ENCODE measurements around the gene IGFN1. TPM values are rescaled to one million over a fixed set of nuclear protein-coding genes. Genes with fewer than 3 reads are reported as not detected.

IGFN1 gene
- total and polyA plus RNA-seq, 2 of the 8 experiments (the other 6 are each of a cell fraction or from before 2014, with no cell fraction given): not detected

DNA sequence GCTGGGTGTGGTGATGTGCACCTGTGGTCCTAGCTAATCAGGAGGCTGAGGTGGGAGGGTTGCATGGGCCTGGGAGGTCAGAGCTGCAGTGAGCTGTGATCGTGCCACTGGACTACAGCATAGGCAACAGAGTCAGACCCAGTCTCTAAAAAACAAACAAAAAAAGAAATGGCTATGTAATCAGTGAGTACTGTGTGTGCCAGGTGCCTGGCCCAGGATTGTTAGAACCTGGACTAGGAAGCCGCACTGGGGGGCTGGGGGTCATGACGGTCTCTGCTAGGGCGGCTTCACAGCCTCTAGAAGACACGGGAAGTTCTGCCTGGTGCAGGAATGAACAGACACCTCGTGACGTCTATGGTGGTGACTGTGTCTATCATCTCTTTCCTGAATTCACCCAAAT is 44.8 kb upstream of the IGFN1 start:
- no peak overlapping the region for H3K4me2 ChIP-seq (ENCODE audit: insufficient read depth in 1 of 2, low read depth in 2 of 2, low read length in 2 of 2)
- no peak overlapping the region for H3K9ac ChIP-seq (replicated peaks in 1 of 4; ENCODE audit: extremely low read depth in 1 of 4, low read depth in 3 of 4, low read length in 3 of 4)
- H3K56ac ChIP-seq (replicated peaks; ENCODE audit: insufficient read length, low read depth, low read length): no peak overlapping the region
- CTCF ChIA-PET (ENCODE audit: partially characterized antibody): interaction anchor here (1.0 to 3.4 kb wide), 6 partner anchors 12 to 167 kb away, joined by 3 to 14 read pairs (median 4); no protein-coding TSS in a partner anchor
- H3K27me3 ChIP-seq (replicated peaks in 1 of 4; ENCODE audit: control insufficient read depth in 3 of 4, extremely low read depth in 1 of 4, insufficient read depth in 3 of 4, low read length in 3 of 4): no peaks in the 10 kb centered on the region
- no peak overlapping the region for H4K91ac ChIP-seq (replicated peaks; ENCODE audit: insufficient read length, low read length)
- peaks cover 59 to 87% (median 85%) of the 10 kb centered on the region in 4 experiments for H3K36me3 ChIP-seq (ENCODE audit: control insufficient read depth in 2 of 4, insufficient read depth in 4 of 4, low read length in 3 of 4)
- peaks cover 12 to 18% of the 10 kb centered on the region in 2 experiments for H4K20me1 ChIP-seq (replicated peaks in 1 of 2; ENCODE audit: control insufficient read depth in 1 of 2, insufficient read depth in 2 of 2, low read length in 2 of 2)
- no peak overlapping the region for H2BK12ac ChIP-seq (ENCODE audit: low read depth, low read length)
- POLR2A ChIA-PET (ENCODE audit: partially characterized antibody): interaction anchor here (1.2 to 2.1 kb wide), 3 partner anchors 9 to 23 kb away, joined by 4 to 5 read pairs (median 4); no protein-coding TSS in a partner anchor
- DNase-seq (ENCODE audit: low read depth in 1 of 2, low spot score in 2 of 2): no peak
- H2AK5ac ChIP-seq (ENCODE audit: low read depth, low read length): no peak overlapping the region
- no peak overlapping the region for H3K27ac ChIP-seq (ENCODE audit: low read depth, low read length)
- H3K18ac ChIP-seq (ENCODE audit: extremely low read depth, low read length): no peak overlapping the region
- no peaks in the 10 kb centered on the region for H3K9me3 ChIP-seq (ENCODE audit: insufficient read depth in 2 of 2, low read depth in 1 of 2, low read length in 1 of 2)
- no peak overlapping the region for H2AFZ ChIP-seq (ENCODE audit: low read length)
- H3K4me1 ChIP-seq (replicated peaks in 1 of 4; ENCODE audit: control insufficient read depth in 3 of 4, insufficient read depth in 4 of 4, low read length in 3 of 4): no peaks in the 10 kb centered on the region
- H3K4me3 ChIP-seq (ENCODE audit: extremely low read depth in 1 of 4, insufficient read depth in 2 of 4, low read depth in 3 of 4, low read length in 4 of 4): no peak overlapping the region
- no peaks in the 10 kb centered on the region for H3K23me2 ChIP-seq (ENCODE audit: low read depth, low read length)
- H3K14ac ChIP-seq (ENCODE audit: insufficient read length): no peak overlapping the region
- no peak overlapping the region for H4K5ac ChIP-seq (ENCODE audit: insufficient read length, low read depth, low read length)
- 93% methylated on average over 7 of the region's 7 CpGs; no CpG with 5 or more reads in 1 of the 2 experiments for WGBS, 2 experiments (ENCODE audit: extremely low coverage in 1 of 2, insufficient coverage in 1 of 2, insufficient read length in 1 of 2, insufficient replicate concordance in 2 of 2, low coverage in 1 of 2, low lambda C conversion rate in 2 of 2, missing lambda C conversion rate in 1 of 2)
- no peak for FAIRE-seq
- H3K4ac ChIP-seq (replicated peaks; ENCODE audit: insufficient read length, low read depth, low read length): no peak overlapping the region
- no peaks in the 10 kb centered on the region for H3K79me2 ChIP-seq (ENCODE audit: control insufficient read depth in 1 of 2, insufficient read depth in 2 of 2, low read length in 2 of 2)
- H2BK5ac ChIP-seq (ENCODE audit: low read depth, low read length): no peak overlapping the region
- H2BK15ac ChIP-seq (ENCODE audit: low read length): no peak overlapping the region
- H2BK20ac ChIP-seq (ENCODE audit: low read length): no peak overlapping the region
- H4K8ac ChIP-seq (ENCODE audit: extremely low read depth, insufficient read depth, low read length): no peak overlapping the region
- H3K79me1 ChIP-seq (ENCODE audit: low read depth, low read length): no peaks in the 10 kb centered on the region
- H2BK120ac ChIP-seq (replicated peaks; ENCODE audit: low read depth, low read length): no peak overlapping the region
- no peak overlapping the region for H3K23ac ChIP-seq (ENCODE audit: insufficient read length)
- TF ChIP-seq KDM4A (IDR thresholded peaks at IDR 0.05; ENCODE audit: low read depth, low read length, severe bottlenecking) (no peak), POLR2AphosphoS5 (IDR thresholded peaks at IDR 0.05; ENCODE audit: low read depth, low read length) (no peak), GTF2F1 (IDR thresholded peaks at IDR 0.05; ENCODE audit: borderline replicate concordance, low read depth, low read length) (no peak), CREB1 (IDR thresholded peaks at IDR 0.05) (no peak), RFX5 (IDR thresholded peaks at IDR 0.05; ENCODE audit: borderline replicate concordance, low read depth, low read length) (no peak), CBX8 (IDR thresholded peaks at IDR 0.05; ENCODE audit: borderline replicate concordance, low read depth, low read length) (no peak), POU5F1 (IDR thresholded peaks at IDR 0.05; ENCODE audit: low read depth, low read length) (no peak)
- TF ChIP-seq, protein P1, sequence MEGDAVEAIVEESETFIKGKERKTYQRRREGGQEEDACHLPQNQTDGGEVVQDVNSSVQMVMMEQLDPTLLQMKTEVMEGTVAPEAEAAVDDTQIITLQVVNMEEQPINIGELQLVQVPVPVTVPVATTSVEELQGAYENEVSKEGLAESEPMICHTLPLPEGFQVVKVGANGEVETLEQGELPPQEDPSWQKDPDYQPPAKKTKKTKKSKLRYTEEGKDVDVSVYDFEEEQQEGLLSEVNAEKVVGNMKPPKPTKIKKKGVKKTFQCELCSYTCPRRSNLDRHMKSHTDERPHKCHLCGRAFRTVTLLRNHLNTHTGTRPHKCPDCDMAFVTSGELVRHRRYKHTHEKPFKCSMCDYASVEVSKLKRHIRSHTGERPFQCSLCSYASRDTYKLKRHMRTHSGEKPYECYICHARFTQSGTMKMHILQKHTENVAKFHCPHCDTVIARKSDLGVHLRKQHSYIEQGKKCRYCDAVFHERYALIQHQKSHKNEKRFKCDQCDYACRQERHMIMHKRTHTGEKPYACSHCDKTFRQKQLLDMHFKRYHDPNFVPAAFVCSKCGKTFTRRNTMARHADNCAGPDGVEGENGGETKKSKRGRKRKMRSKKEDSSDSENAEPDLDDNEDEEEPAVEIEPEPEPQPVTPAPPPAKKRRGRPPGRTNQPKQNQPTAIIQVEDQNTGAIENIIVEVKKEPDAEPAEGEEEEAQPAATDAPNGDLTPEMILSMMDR (IDR thresholded peaks at IDR 0.05; ENCODE audit: control extremely low read depth in 1 of 3, insufficient read depth in 1 of 3, low read depth in 1 of 3, low read length in 3 of 3): no peak

Data from H1 (cell line).